Occipital lobe (tissue), 3 donors: ENCODE results near the gene CDK8. TPM values are rescaled to one million over a fixed set of nuclear protein-coding genes. Genes with fewer than 3 reads are reported as not detected.

Experiments
- DNase-seq: peaks from one replicate; lab custom pipeline; 2025; lab: John Stamatoyannopoulos, UW
- small RNA-seq: library from RNA; depleted of rRNA; stranded (forward); fragments of <200 nt; gene quantifications from one replicate; pipeline ENCODE3, GENCODE V24; 2014
- total RNA-seq: library from RNA; depleted of rRNA; stranded (reverse); fragments of >200 nt; gene quantifications from one replicate; pipeline ENCODE4 v1.2.3, GENCODE V29; 2014

The CDK8 gene
- total RNA-seq, 1 donor from 2014 or later, result 57.4 TPM

DNA sequence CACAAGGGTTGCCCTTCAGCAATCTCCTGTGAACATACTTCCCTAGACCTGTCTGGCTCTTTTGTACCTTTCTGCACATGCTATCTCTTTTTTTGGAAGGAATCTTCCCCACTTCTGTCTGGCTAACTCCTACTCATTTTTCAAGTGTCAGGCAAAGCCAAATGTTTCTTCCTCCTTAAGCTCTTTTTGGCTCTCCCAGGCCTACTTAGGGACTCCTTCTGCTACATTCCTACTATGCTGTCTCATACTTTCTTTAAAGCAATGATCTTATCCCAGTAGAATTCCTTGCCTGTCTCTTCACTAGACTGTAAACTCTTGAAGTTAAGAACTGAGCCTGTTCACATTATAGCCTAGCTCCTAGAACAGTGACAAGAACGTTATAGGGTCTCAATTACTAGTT lies 188.6 kb downstream of the CDK8 start:
- DNase-seq, result no peak

- no peak for DNase-seq
Measured at GRCh38 chr13:26445092-26445491, 191.2 kb downstream of the CDK8 start.

DNA sequence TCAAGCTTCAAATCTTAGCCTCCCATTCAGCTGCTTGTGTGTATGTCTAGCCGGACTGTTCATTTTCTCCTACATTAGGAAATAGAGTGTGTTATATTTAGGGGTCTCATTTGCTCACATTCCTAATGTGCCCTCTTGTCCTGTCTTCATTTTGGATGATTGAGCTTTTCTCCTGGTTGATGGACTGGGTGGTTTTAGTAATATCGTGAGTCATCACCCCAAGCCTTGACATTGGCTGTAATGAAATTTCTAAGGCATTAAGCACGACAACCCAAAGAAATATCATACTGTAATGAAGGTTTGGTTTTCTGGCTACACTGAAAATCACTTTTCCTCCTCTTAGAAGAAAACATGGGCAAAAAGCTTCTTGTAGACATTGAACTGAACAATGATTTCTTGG lies 192.8 kb downstream of the CDK8 start:
- no peak for DNase-seq

DNA sequence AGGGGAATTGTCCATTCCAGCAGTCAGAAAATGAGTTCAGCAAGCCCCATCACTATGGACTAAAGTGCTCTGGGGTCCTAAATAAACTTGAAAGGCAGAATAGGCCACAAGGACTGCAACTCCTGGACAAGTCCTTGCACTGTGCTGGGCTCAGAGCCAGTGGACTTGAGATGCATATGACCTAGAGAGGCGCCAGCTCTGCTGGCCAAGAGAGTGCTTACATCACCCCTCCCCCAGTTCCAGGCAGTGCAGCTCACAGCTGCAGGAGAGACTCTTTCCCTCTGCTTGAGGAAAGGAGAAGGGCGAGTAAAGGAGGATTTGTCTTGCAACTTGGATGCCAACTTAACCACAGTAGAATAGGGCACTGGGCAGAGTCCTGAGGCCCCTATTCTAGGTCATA lies 194.1 kb downstream of the CDK8 start:
- DNase-seq, result no peak

DNA sequence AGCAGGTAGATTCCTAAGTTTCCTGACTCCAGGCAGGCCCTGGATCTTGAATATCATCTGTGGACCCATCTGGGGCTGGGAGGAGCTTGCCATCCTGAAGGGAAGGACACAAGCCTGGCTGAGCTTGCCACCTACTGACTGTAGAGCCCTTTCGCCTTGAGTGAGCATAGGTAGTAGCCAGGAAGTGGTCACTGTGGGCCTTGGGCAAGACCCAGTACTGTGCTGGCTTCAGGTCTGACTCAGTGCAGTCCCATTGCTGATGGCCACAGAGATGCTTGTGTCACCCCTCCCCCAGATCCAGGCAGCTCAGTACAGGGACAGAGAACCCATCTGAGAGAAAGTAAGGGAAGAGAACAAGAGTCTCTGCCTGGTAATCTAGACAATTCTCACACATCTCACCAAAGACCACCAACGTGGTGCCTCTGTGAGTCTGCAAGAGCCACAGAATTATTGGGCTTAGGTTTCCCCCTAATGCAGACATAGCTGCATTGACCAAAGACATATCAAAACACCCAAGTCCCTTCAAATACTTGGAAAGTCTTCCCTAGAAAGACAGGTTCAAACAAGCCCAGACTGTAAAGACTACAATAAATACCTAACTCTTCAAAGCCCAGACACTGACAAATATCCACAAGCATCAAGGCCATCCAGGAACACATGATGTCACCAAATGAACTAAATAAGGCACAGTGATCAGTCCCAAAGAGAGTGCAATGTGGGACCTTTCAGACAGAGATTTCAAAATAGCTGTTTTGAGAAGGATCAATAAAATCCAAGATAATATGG lies 195.3 kb downstream of the CDK8 start:
- DNase-seq, result no peak

Small RNA genes lying within 50 kb of the gene (small RNA-seq; reads per million reads assigned to genes)
- not detected for gene RF02271

Other genes with a start within 250 kb of the CDK8 start
- 21.4 TPM for gene SHISA2, start 202.1 kb upstream of the CDK8 start, total RNA-seq
- 28.5 TPM for gene RNF6, start 31.8 kb upstream of the CDK8 start, total RNA-seq